Smooth muscle cell (in vitro differentiated cells): ENCODE measurements around the gene GUF1. TPM values are rescaled to one million over a fixed set of nuclear protein-coding genes. Genes with fewer than 3 reads are reported as not detected.

Experiments
- DNase-seq: peaks from one replicate; lab custom pipeline; 2025; ENCODE audit not compliant: unreplicated experiment; lab: John Stamatoyannopoulos, UW
- H2AFZ ChIP-seq: fragments of 200-600 bp; sonication (generic); 2 replicates; pipeline ENCODE4 v1.6.0; 2016; ENCODE audit warnings: antibody characterized with exemption, low read depth, mild to moderate bottlenecking
- H3F3A ChIP-seq: fragments of 200-600 bp; sonication (generic); 2 replicates; pipeline ENCODE4 v1.6.0; 2017; ENCODE audit warnings: antibody characterized with exemption, low read depth
- H3K27ac ChIP-seq: fragments of 200-600 bp; sonication (generic); 2 replicates; pipeline ENCODE4 v1.5.1; 2016; ENCODE audit warnings: low read depth, mild to moderate bottlenecking
- H3K27me3 ChIP-seq: fragments of 200-600 bp; sonication (generic); 2 replicates; pipeline ENCODE4 v1.6.1; 2016; ENCODE audit warnings: low read depth, mild to moderate bottlenecking
- H3K36me3 ChIP-seq: fragments of 200-600 bp; sonication (generic); 2 replicates; pipeline ENCODE4 v1.5.1; 2016; ENCODE audit warnings: low read depth
- H3K4me1 ChIP-seq: fragments of 200-600 bp; sonication (generic); 2 replicates; pipeline ENCODE4 v1.5.1; 2016; ENCODE audit warnings: low read depth
- H3K4me2 ChIP-seq: fragments of 200-600 bp; sonication (generic); 2 replicates; pipeline ENCODE4 v1.6.0; 2016; ENCODE audit warnings: mild to moderate bottlenecking
- H3K4me3 ChIP-seq: fragments of 200-600 bp; sonication (generic); 2 replicates; pipeline ENCODE4 v1.5.1; 2016; ENCODE audit warnings: mild to moderate bottlenecking
- H3K79me2 ChIP-seq: fragments of 200-600 bp; sonication (generic); 2 replicates; pipeline ENCODE4 v1.6.0; 2016; ENCODE audit warnings: low read depth, mild to moderate bottlenecking
- H3K9ac ChIP-seq: fragments of 200-600 bp; sonication (generic); 2 replicates; pipeline ENCODE4 v1.6.0; 2016; ENCODE audit warnings: low read depth
- H3K9me3 ChIP-seq: fragments of 200-600 bp; sonication (generic); replicated peaks from 2 replicates; pipeline ENCODE4 v1.5.1; 2016; ENCODE audit warnings: low read depth
- H4K20me1 ChIP-seq: fragments of 200-600 bp; sonication (generic); 2 replicates; pipeline ENCODE4 v1.6.0; 2016; ENCODE audit warnings: low read depth
- WGBS: methylation state at CpG from one replicate; pipeline ENCODE4 v1.1.7; 2016; ENCODE audit warnings: low lambda C conversion rate; 5-methylcytosine and 5-hydroxymethylcytosine counted together
- polyA plus RNA-seq: library from polyadenylated mRNA; unstranded; fragments of >200 nt; fragmentation: Nextera tagmentation; extraction: Ambion mirVana; gene quantifications from 2 replicates; pipeline ENCODE4 v1.2.1, GENCODE V29; 2016
- total RNA-seq: library from RNA; depleted of rRNA; stranded (reverse); fragments of >200 nt; gene quantifications from 2 replicates; pipeline ENCODE4 v1.2.3, GENCODE V29; 2014
- TF ChIP-seq, protein P1 (sequence below): fragments of 200-600 bp; sonication (generic); IDR thresholded peaks from 2 replicates; pipeline ENCODE4 v1.5.1; 2017; ENCODE audit warnings: borderline replicate concordance, mild to moderate bottlenecking, antibody characterized with exemption; ENCODE audit not compliant: insufficient read depth, poor library complexity, severe bottlenecking

Gene GUF1
- total and polyA plus RNA-seq, 2 experiments from 2014 or later, result 6.8 to 14.2 TPM

- Histone ChIP-seq H3K4me1 (no peaks in the 10 kb centered on the region), H3K4me3 (no peak overlapping the region), H3F3A (no peaks in the 10 kb centered on the region), H3K79me2 (peaks cover 34% of the 10 kb centered on the region), H2AFZ (no peak overlapping the region), H3K9me3 (no peaks in the 10 kb centered on the region), H3K27ac (no peak overlapping the region), H3K9ac (no peak overlapping the region), H4K20me1 (peaks cover 42% of the 10 kb centered on the region), H3K4me2 (no peak overlapping the region), H3K36me3 (no peaks in the 10 kb centered on the region), H3K27me3 (no peaks in the 10 kb centered on the region)
- TF ChIP-seq, protein P1, sequence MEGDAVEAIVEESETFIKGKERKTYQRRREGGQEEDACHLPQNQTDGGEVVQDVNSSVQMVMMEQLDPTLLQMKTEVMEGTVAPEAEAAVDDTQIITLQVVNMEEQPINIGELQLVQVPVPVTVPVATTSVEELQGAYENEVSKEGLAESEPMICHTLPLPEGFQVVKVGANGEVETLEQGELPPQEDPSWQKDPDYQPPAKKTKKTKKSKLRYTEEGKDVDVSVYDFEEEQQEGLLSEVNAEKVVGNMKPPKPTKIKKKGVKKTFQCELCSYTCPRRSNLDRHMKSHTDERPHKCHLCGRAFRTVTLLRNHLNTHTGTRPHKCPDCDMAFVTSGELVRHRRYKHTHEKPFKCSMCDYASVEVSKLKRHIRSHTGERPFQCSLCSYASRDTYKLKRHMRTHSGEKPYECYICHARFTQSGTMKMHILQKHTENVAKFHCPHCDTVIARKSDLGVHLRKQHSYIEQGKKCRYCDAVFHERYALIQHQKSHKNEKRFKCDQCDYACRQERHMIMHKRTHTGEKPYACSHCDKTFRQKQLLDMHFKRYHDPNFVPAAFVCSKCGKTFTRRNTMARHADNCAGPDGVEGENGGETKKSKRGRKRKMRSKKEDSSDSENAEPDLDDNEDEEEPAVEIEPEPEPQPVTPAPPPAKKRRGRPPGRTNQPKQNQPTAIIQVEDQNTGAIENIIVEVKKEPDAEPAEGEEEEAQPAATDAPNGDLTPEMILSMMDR, result no peak
- no peak for DNase-seq
- 96% methylated on average over 1 of the region's 1 CpG for WGBS
These were observed 34.9 kb downstream of the GUF1 start for GRCh38 chr4:44713125-44713524.

DNA sequence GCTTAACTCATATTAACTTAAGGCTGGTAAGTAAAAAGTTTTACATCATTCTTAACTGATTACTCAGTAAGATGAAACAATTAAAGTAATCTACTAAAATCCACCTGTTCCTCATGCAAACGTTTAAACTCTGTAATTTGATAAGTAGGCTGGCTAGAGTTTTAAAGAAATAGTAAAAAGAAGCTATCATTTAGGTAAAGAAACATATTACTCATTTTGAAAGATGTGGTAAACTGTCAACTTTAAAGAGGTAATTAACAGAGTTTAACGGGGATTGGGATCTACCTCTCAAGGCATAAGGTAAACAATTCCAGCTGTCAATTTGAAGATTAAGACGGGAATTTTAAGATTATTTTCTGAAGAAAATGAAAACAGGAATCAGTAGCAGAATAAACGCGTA is 38.4 kb downstream of the GUF1 start:
- no peaks in the 10 kb centered on the region for H3K4me1 ChIP-seq
- 70% methylated on average over 5 of the region's 5 CpGs for WGBS

GRCh38 chr4:44720371-44720770 is 42.2 kb downstream of the GUF1 start:
- Histone ChIP-seq H3K4me2 (no peak overlapping the region), H3K79me2 (peaks cover 78% of the 10 kb centered on the region)
- WGBS, result 90% methylated on average over 4 of the region's 4 CpGs

More for the DNA sequence above, 38.4 kb downstream of the GUF1 start:
- H3K27ac ChIP-seq, result no peak overlapping the region
- H3K27me3 ChIP-seq, result no peaks in the 10 kb centered on the region
- no peak overlapping the region for H3K4me3 ChIP-seq
- H3K36me3 ChIP-seq, result no peaks in the 10 kb centered on the region
- no peaks in the 10 kb centered on the region for H3K9me3 ChIP-seq
- peaks cover 72% of the 10 kb centered on the region for H4K20me1 ChIP-seq
- H3F3A ChIP-seq, result no peaks in the 10 kb centered on the region
- H3K79me2 ChIP-seq, result peaks cover 54% of the 10 kb centered on the region
- no peak overlapping the region for H2AFZ ChIP-seq
- DNase-seq, result no peak
- H3K9ac ChIP-seq, result no peak overlapping the region
- H3K4me2 ChIP-seq, result no peak overlapping the region
- TF ChIP-seq, protein P1, result no peak

DNA sequence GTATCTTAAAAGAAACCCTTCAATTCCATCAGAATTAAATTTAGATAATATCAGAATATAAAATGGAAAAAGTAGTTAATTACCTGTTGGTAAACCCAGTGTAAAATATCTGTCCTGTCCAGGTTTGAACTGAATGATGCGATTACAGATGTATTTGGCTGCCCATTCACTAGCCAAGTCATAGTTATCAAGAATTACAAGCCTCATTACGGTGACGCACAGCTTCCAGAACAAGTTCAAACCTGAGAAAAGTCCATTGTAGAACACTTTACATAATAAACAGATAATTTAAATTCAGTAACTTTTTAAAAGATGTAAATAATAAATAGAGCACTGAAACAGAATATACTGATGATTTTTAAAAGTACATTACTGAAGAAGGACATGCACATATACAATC is 43.8 kb downstream of the GUF1 start:
- H3K79me2 ChIP-seq, result peaks cover 68% of the 10 kb centered on the region
- 90% methylated on average over 3 of the region's 3 CpGs for WGBS
- H3K27me3 ChIP-seq, result no peaks in the 10 kb centered on the region
- no peaks in the 10 kb centered on the region for H3K9me3 ChIP-seq
- no peak overlapping the region for H3K27ac ChIP-seq
- H3F3A ChIP-seq, result no peaks in the 10 kb centered on the region
- DNase-seq, result no peak
- no peak overlapping the region for H3K9ac ChIP-seq
- no peak overlapping the region for H3K4me3 ChIP-seq
- peaks cover 14% of the 10 kb centered on the region for H3K4me1 ChIP-seq
- no peak overlapping the region for H2AFZ ChIP-seq
- TF ChIP-seq, protein P1, result no peak
- H3K36me3 ChIP-seq, result no peaks in the 10 kb centered on the region
- H4K20me1 ChIP-seq, result peaks cover 70% of the 10 kb centered on the region
- no peak overlapping the region for H3K4me2 ChIP-seq

More at GRCh38 chr4:44720371-44720770, 42.2 kb downstream of the GUF1 start:
- Histone ChIP-seq H3K9me3 (no peaks in the 10 kb centered on the region), H3K27ac (no peak overlapping the region), H3K4me3 (no peak overlapping the region), H3K4me1 (peaks cover 9% of the 10 kb centered on the region), H2AFZ (no peak overlapping the region), H3F3A (no peaks in the 10 kb centered on the region), H3K27me3 (no peaks in the 10 kb centered on the region), H3K36me3 (no peaks in the 10 kb centered on the region), H3K9ac (no peak overlapping the region), H4K20me1 (peaks cover 85% of the 10 kb centered on the region)
- TF ChIP-seq, protein P1, result no peak
- DNase-seq, result no peak
